ENCODE data around the gene MPIG6B.

- TF ChIP-seq, protein P1, sequence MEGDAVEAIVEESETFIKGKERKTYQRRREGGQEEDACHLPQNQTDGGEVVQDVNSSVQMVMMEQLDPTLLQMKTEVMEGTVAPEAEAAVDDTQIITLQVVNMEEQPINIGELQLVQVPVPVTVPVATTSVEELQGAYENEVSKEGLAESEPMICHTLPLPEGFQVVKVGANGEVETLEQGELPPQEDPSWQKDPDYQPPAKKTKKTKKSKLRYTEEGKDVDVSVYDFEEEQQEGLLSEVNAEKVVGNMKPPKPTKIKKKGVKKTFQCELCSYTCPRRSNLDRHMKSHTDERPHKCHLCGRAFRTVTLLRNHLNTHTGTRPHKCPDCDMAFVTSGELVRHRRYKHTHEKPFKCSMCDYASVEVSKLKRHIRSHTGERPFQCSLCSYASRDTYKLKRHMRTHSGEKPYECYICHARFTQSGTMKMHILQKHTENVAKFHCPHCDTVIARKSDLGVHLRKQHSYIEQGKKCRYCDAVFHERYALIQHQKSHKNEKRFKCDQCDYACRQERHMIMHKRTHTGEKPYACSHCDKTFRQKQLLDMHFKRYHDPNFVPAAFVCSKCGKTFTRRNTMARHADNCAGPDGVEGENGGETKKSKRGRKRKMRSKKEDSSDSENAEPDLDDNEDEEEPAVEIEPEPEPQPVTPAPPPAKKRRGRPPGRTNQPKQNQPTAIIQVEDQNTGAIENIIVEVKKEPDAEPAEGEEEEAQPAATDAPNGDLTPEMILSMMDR (conservative IDR thresholded peaks at IDR 0.05; ENCODE audit: low read length): no peak
- no peak for TF ChIP-seq EZH2phosphoT487 (IDR thresholded peaks at IDR 0.05; ENCODE audit: borderline replicate concordance, low read depth, low read length)
Measured at GRCh38 chr6:31677955-31678354, 45.2 kb upstream of the MPIG6B start.
